DND-41 (cell line): Measurements from ENCODE around the gene KIRREL2.
"Not testable (repeated sequence)": the region's sequence is repeated elsewhere in the genome, so short reads cannot be mapped to it uniquely, and the experiment has no call there.

ENCODE experiments used
- ATAC-seq: fragments of 200-7000 bp; cut with Tn5 transposase; 3 replicates; pipeline ENCODE4 v1.9.1; 2021; ENCODE audit warnings: low read depth; ENCODE audit not compliant: insufficient read depth
- DNase-seq: peaks from one replicate; pipeline ENCODE4 v3.0.0-alpha.2; 2020
- H2AFZ ChIP-seq: 2 replicates; pipeline ENCODE4 v1.6.0; 2012; ENCODE audit warnings: low read depth, low read length
- H3K27ac ChIP-seq: 2 replicates; pipeline ENCODE4 v1.5.1; 2012; ENCODE audit warnings: low read length, inconsistent platforms
- H3K27me3 ChIP-seq: fragments of 200-600 bp; sonication (generic); 2 replicates; pipeline ENCODE4 v1.6.0; 2012; ENCODE audit warnings: low read length, mild to moderate bottlenecking, inconsistent platforms; ENCODE audit not compliant: insufficient read depth, poor library complexity
- H3K36me3 ChIP-seq: 2 replicates; pipeline ENCODE4 v1.5.1; 2012; ENCODE audit warnings: low read length, inconsistent platforms; ENCODE audit not compliant: insufficient read depth
- H3K4me1 ChIP-seq: 2 replicates; pipeline ENCODE4 v1.5.1; 2012; ENCODE audit warnings: mild to moderate bottlenecking, low read length; ENCODE audit not compliant: insufficient read depth
- H3K4me2 ChIP-seq: 2 replicates; pipeline ENCODE4 v1.6.0; 2012; ENCODE audit warnings: mild to moderate bottlenecking, moderate library complexity, low read length, inconsistent platforms; ENCODE audit not compliant: insufficient read depth
- H3K4me3 ChIP-seq, 2 experiments: fragments of 200-600 bp in 1 of 2; shearing (Covaris generic) in 1 of 2; 2 replicates each; pipeline ENCODE4 v1.5.1; 2012 to 2016; ENCODE audit warnings: inconsistent platforms in 2 of 2, low read length in 2 of 2, mild to moderate bottlenecking in 2 of 2, low read depth in 1 of 2, moderate library complexity in 1 of 2
- H3K79me2 ChIP-seq: 2 replicates; pipeline ENCODE4 v1.6.0; 2012; ENCODE audit warnings: low read length, inconsistent platforms; ENCODE audit not compliant: insufficient read depth
- H3K9ac ChIP-seq: 2 replicates; pipeline ENCODE4 v1.6.0; 2012; ENCODE audit warnings: low read depth, mild to moderate bottlenecking, inconsistent platforms, low read length, moderate library complexity
- H3K9me3 ChIP-seq: 2 replicates; pipeline ENCODE4 v1.5.1; 2012; ENCODE audit warnings: low read length, moderate library complexity, mild to moderate bottlenecking, inconsistent platforms; ENCODE audit not compliant: insufficient read depth, severe bottlenecking
- H4K20me1 ChIP-seq: 2 replicates; pipeline ENCODE4 v1.6.0; 2012; ENCODE audit warnings: low read length; ENCODE audit not compliant: insufficient read depth
- EZH2 ChIP-seq: IDR thresholded peaks from 3 replicates; pipeline ENCODE4 v1.6.1; 2012; ENCODE audit warnings: borderline replicate concordance, low read depth, mild to moderate bottlenecking, moderate library complexity, low read length, inconsistent platforms; ENCODE audit not compliant: severe bottlenecking
- TF ChIP-seq, protein P1 (sequence below): IDR thresholded peaks from 2 replicates; pipeline ENCODE4 v1.5.1; 2012; ENCODE audit warnings: borderline replicate concordance, low read length, moderate library complexity, mild to moderate bottlenecking; ENCODE audit not compliant: poor library complexity, severe bottlenecking; ENCODE audit errors: extremely low read depth

The KIRREL2 gene

DNA sequence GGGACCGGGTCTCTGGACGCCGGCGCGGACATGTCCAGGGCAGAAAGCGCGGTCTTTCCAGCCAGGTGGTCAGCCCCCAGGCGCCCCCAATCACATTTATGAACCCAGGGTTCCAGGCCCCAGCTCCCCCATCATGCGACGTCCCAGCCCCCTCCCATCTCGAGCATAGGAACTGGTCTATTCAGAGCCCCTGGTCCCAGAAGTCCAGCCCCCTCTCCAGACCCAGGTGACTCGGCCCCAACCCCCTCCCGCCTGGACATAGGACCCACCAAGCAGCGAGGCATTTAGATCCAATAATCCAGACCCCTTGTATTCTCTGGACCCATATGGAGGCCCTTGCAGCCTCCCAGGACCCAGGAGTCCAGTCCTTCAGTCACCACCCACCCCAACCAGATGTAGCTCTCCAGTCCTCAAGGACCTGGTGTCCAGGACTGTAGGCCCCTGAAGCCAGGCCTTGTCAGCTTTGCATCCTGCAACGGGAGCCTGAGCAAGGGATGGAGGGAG lies 12.2 kb downstream of the KIRREL2 start:
- no peaks in the 10 kb centered on the region for H4K20me1 ChIP-seq
- H2AFZ ChIP-seq: no peak overlapping the region

DNA sequence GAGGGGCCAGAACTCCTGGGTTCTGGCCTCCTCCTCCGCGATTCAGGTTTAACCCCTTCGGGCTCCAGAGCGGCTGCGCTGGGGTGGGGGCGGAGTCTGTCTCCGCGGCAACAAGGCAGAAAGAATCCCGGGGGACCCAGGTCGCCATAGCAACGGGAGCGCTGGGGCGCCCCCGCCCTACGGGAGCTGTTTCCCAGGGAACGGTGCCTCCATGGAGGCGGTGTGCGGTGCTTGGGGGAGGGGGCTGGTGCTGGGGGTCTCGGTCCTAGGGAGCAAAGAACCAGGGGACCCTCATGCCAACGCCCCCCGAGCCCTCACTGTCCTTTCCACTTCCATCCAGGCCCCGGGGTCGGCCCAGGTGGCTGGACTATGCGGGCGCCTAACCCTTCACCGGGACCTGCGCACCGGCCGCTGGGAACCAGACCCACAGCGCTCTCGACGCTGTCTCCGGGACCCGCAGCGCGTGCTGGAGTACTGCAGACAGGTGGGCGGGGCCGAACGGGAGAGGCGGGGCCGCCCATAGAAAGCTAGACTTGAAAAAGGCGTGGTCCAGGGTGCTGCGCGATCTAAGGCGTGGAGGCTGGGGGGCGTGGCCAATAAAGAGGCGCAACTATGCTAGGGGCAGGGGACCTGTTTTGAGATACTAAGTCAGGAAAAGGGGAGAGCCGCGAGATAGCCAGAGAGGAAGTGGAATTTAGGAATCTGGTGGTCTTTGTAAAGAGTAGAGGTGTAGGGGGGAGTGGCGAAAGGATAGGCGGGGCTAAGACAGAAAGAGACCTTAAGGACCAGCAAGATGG lies 12.8 kb downstream of the KIRREL2 start:
- Histone ChIP-seq H3K27ac (no peak overlapping the region), H3K27me3 (peaks cover 14% of the 10 kb centered on the region), H3K9ac (no peak overlapping the region; the same call in 1 of the 2 replicates), H4K20me1 (no peaks in the 10 kb centered on the region; the same call in 1 of the 2 replicates), H3K4me2 (0 out of 2 replicates have a peak overlapping the region, but pooled peaks have one; percentile 58), H3K79me2 (no peaks in the 10 kb centered on the region), H3K4me1 (peaks cover 13% of the 10 kb centered on the region), H2AFZ (no peak overlapping the region), H3K4me3 (no peak overlapping the region), H3K36me3 (no peaks in the 10 kb centered on the region), H3K9me3 (no peaks in the 10 kb centered on the region)
- DNase-seq: peak; percentile 20
- TF ChIP-seq EZH2: no peak
- TF ChIP-seq, protein P1, sequence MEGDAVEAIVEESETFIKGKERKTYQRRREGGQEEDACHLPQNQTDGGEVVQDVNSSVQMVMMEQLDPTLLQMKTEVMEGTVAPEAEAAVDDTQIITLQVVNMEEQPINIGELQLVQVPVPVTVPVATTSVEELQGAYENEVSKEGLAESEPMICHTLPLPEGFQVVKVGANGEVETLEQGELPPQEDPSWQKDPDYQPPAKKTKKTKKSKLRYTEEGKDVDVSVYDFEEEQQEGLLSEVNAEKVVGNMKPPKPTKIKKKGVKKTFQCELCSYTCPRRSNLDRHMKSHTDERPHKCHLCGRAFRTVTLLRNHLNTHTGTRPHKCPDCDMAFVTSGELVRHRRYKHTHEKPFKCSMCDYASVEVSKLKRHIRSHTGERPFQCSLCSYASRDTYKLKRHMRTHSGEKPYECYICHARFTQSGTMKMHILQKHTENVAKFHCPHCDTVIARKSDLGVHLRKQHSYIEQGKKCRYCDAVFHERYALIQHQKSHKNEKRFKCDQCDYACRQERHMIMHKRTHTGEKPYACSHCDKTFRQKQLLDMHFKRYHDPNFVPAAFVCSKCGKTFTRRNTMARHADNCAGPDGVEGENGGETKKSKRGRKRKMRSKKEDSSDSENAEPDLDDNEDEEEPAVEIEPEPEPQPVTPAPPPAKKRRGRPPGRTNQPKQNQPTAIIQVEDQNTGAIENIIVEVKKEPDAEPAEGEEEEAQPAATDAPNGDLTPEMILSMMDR: no peak
- no peak for ATAC-seq

More for the DNA sequence above, 12.2 kb downstream of the KIRREL2 start:
- H3K79me2 ChIP-seq: no peaks in the 10 kb centered on the region
- H3K4me2 ChIP-seq: peak overlapping the region; percentile 58
- no peak overlapping the region for H3K27ac ChIP-seq
- ATAC-seq (no peak), DNase-seq (no peak)
- no peaks in the 10 kb centered on the region for H3K36me3 ChIP-seq
- peaks cover 14% of the 10 kb centered on the region for H3K27me3 ChIP-seq
- peak overlapping the region; percentile 28; the same call in 1 of the 2 replicates for H3K9ac ChIP-seq
- H3K9me3 ChIP-seq: no peaks in the 10 kb centered on the region
- TF ChIP-seq, protein P1: no peak
- no peak for TF ChIP-seq EZH2
- peaks cover 13% of the 10 kb centered on the region for H3K4me1 ChIP-seq
- H3K4me3 ChIP-seq: peak overlapping the region in 1 of 2 experiments; percentile 39; a peak in 1 of 4 replicates

DNA sequence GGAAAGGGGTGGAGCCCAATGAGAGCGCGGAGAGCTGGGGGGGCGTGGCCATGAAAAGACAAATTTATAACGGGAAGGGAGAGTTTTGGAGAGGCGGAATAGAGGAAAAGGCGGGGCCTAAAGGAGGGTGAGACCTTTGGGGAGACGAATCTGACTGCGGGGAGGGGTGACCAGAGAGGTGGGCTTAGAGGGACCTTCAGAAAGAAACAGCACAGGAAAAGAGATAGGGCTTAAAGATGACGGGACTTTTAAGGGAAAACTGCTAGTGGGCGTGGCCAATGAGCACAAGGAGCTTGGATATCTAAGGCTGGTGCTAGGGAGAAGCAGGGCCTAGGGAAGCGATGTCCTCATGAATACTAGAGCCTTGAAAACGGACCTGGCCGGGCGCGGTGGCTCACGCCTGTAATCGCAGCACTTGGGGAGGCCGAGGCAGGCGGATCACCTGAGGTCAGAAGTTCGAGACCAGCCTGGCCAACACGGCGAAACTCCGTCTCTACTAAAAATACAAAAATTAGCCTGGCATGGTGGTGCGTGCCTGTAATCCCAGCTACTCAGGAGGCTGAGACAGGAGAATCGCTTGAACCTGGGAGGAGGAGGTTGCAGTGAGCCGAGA lies 13.5 kb downstream of the KIRREL2 start:
- not testable (repeated sequence) for H3K9me3 ChIP-seq, H3K79me2 ChIP-seq, H2AFZ ChIP-seq, H4K20me1 ChIP-seq, H3K9ac ChIP-seq, H3K4me2 ChIP-seq, H3K27ac ChIP-seq, ATAC-seq, DNase-seq, H3K4me3 ChIP-seq, H3K36me3 ChIP-seq
- H3K27me3 ChIP-seq: peaks cover 14% of the 10 kb centered on the region
- H3K4me1 ChIP-seq: peaks cover 13% of the 10 kb centered on the region

DNA sequence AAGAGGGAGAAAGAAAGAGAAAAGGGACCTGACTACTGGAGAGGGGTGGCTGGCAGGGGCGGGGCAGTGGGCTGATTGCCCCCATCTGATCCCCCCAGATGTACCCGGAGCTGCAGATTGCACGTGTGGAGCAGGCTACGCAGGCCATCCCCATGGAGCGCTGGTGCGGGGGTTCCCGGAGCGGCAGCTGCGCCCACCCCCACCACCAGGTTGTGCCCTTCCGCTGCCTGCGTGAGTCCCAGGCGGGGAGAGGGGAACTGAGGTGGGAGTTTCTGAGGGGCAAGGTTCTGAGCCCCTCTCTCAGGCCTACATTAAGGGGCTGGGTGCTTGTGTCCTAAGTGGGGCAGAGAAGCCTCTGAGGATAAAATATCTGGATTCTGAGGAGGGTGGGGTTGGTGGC lies 14.1 kb downstream of the KIRREL2 start:
- no peak overlapping the region for H3K4me3 ChIP-seq
- H3K36me3 ChIP-seq: no peaks in the 10 kb centered on the region
- H4K20me1 ChIP-seq: no peaks in the 10 kb centered on the region; the same call in 1 of the 2 replicates
- H3K27ac ChIP-seq: no peak overlapping the region
- TF ChIP-seq, protein P1: peak; percentile 19
- TF ChIP-seq EZH2: no peak
- H3K9me3 ChIP-seq: no peaks in the 10 kb centered on the region
- H3K9ac ChIP-seq: no peak overlapping the region
- no peak overlapping the region for H2AFZ ChIP-seq
- no peaks in the 10 kb centered on the region for H3K79me2 ChIP-seq
- ATAC-seq (no peak), DNase-seq (no peak)
- H3K27me3 ChIP-seq: peaks cover 14% of the 10 kb centered on the region
- H3K4me1 ChIP-seq: peaks cover 13% of the 10 kb centered on the region
- no peak overlapping the region for H3K4me2 ChIP-seq
